Mucosa of rectum (tissue), 2 donors: Measurements from ENCODE around the gene C22orf31.

ENCODE experiments used
- H3K27ac ChIP-seq, 2 donors: one replicate each; pipeline ENCODE4 v1.7.0; 2013; ENCODE audit warnings: inconsistent platforms in 2 of 2, low read depth in 2 of 2, low read length in 2 of 2
- H3K27me3 ChIP-seq, 2 donors: one replicate each; pipeline ENCODE4 v1.7.0; 2013; ENCODE audit warnings: low read length in 2 of 2; ENCODE audit not compliant: control insufficient read depth in 2 of 2, insufficient read depth in 2 of 2
- H3K36me3 ChIP-seq, 2 donors: one replicate each; pipeline ENCODE4 v1.7.0; 2013; ENCODE audit warnings: low read length in 2 of 2; ENCODE audit not compliant: control insufficient read depth in 2 of 2, insufficient read depth in 2 of 2
- H3K4me1 ChIP-seq, 2 donors: one replicate each; pipeline ENCODE4 v1.7.0; 2013; ENCODE audit warnings: low read length in 2 of 2, mild to moderate bottlenecking in 1 of 2; ENCODE audit not compliant: control insufficient read depth in 2 of 2, insufficient read depth in 2 of 2
- H3K4me3 ChIP-seq, 2 donors: one replicate each; pipeline ENCODE4 v1.7.0; 2013; ENCODE audit warnings: low read length in 2 of 2
- H3K9ac ChIP-seq, 2 donors: one replicate each; pipeline ENCODE4 v1.7.0; 2013; ENCODE audit warnings: low read length in 2 of 2, low read depth in 1 of 2, mild to moderate bottlenecking in 1 of 2
- H3K9me3 ChIP-seq, 2 donors: one replicate each; pipeline ENCODE4 v1.7.0; 2013; ENCODE audit warnings: low read length in 2 of 2; ENCODE audit not compliant: control insufficient read depth in 2 of 2
- donor health status: healthy.
- donor health status: Normal muscosa, but diverticular disease.

Gene C22orf31

DNA sequence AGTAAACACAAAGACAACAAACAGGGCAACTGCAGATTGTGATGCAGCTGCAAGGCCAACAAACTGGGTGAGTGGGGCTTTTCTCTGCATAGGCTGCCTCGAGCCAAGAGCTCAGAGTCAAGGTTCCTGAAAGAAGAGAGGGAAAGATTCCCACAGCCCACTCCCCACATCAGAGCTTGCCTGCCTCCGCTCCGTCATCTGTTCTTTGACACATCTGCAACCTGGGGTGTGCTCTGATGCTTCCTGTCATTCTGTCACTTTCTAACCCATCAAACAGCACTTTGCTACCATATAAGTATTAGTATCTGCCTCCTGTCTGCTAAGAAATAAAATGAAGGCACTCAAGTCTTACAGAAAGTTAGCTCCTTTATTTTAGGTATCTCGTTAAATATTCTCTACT is 46.9 kb downstream of the C22orf31 start:
- H3K27ac ChIP-seq, result no peak overlapping the region
- peaks cover 0 to 2% of the 10 kb centered on the region in 2 donors for H3K36me3 ChIP-seq

GRCh38 chr22:29014293-29014692 is 47.3 kb downstream of the C22orf31 start:
- Histone ChIP-seq H3K36me3 (peaks cover 0 to 2% of the 10 kb centered on the region in 2 donors), H3K4me1 (peaks cover 7 to 23% of the 10 kb centered on the region in 2 donors), H3K27ac (no peak overlapping the region), H3K9me3 (no peaks in the 10 kb centered on the region), H3K9ac (no peak overlapping the region), H3K27me3 (no peaks in the 10 kb centered on the region), H3K4me3 (no peak overlapping the region)

More for the DNA sequence above, 46.9 kb downstream of the C22orf31 start:
- Histone ChIP-seq H3K9me3 (no peaks in the 10 kb centered on the region), H3K9ac (no peak overlapping the region), H3K4me3 (no peak overlapping the region), H3K27me3 (no peaks in the 10 kb centered on the region), H3K4me1 (peaks cover 7 to 23% of the 10 kb centered on the region in 2 donors)

DNA sequence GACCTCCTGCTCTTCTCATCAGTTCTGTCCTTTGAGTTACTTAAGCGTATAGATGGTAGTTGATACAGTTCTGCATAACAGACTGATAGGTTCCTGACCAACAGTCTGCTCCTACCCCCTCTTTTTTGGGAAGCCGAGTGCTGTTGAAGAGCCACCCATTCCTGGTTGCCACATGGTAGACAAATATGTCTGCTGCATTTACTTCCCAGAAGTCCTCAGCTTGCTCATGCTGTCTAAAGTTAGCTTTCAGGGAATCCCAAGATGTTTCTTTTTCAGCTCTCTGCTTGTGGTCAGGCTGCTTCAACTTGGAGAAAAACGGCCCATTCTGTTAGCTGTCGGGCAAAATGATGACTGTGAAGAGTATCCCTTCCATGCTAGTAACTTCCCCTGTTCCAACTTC is 48.7 kb downstream of the C22orf31 start:
- H3K4me1 ChIP-seq, result peaks cover 7 to 23% of the 10 kb centered on the region in 2 donors
- H3K9me3 ChIP-seq, result no peaks in the 10 kb centered on the region
- no peak overlapping the region for H3K4me3 ChIP-seq
- H3K9ac ChIP-seq, result no peak overlapping the region
- no peak overlapping the region for H3K27ac ChIP-seq
- H3K36me3 ChIP-seq, result peaks cover 0 to 2% of the 10 kb centered on the region in 2 donors
- H3K27me3 ChIP-seq, result no peaks in the 10 kb centered on the region

- Histone ChIP-seq H3K27ac (peak overlapping the region; percentile 25 to 27), H3K9me3 (no peaks in the 10 kb centered on the region), H3K36me3 (peaks cover 0 to 2% of the 10 kb centered on the region in 2 donors)
Observed at GRCh38 chr22:29012101-29012433, 49.6 kb downstream of the C22orf31 start.

DNA sequence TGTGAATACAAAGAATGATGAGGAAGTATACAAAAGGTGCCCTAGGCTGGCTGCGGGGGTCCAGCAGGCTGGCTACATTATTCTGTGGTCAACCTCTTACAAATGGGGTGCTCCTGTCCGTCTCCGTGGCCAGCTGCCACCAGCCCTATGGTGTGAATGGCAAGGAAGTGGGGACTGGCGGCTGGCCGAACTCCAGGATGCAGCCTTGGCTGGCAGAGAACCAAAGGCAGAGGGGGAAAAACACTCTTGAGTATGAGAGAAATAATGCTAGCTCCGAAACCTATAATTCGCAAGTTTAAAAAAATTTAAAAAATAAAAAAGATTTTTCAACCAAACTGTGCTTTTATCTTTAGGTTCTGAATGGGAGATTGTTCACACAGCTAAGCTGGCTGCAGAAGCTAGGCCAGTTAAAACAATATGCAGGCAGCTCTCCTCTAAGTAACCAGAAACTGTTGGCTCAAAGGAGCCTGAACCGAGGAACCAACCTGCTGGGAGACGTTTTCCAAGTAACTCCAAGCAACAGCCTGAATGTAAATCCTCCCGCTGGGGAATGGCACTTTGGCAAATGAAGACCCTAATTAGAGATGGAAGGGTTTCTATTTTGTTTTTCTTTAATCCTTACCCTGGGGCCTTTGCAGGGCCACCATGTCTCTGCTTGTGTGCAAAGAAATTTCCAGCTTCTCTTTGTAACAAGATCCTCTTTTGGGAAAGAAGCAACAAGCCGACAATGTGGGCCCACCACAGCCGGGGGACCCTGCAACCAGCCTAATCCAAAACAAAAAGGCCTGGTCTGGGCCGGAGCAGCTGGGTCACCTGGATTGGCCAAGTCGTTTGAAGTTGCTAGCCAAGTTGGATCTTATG is 50.2 kb downstream of the C22orf31 start:
- Histone ChIP-seq H3K9me3 (no peaks in the 10 kb centered on the region), H3K27me3 (no peaks in the 10 kb centered on the region), H3K4me3 (peak overlapping the region in 1 of 2 donors; percentile 42), H3K4me1 (peaks cover 7 to 19% of the 10 kb centered on the region in 2 donors), H3K36me3 (peaks cover 0 to 2% of the 10 kb centered on the region in 2 donors), H3K27ac (peak overlapping the region in 1 of 2 donors; percentile 25), H3K9ac (peak overlapping the region in 1 of 2 donors; percentile 34)

More at GRCh38 chr22:29012101-29012433, 49.6 kb downstream of the C22orf31 start:
- peak overlapping the region in 1 of 2 donors; percentile 42 for H3K4me3 ChIP-seq
- H3K9ac ChIP-seq, result peak overlapping the region in 1 of 2 donors; percentile 34
- no peaks in the 10 kb centered on the region for H3K27me3 ChIP-seq
- peaks cover 7 to 23% of the 10 kb centered on the region in 2 donors for H3K4me1 ChIP-seq

DNA sequence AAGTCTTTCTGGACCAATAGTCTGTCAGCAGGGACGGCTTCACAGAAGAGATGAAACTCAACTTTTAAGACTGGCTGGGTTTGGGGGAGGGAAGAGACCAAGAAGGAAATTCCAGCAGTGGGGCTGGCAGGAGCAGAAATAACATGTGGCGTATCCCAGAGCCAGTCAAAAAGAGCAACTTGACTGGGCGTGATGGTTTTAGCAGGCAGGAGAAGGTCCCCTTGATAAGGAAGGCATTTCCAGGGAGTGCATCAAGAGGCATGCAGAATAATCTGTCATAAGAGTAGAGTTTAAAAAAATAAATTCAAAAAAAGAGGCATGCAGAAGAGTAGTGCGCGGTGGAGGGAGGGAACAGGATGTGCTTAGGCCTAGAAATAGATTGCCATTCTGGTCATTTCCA is 52.5 kb downstream of the C22orf31 start:
- no peaks in the 10 kb centered on the region for H3K27me3 ChIP-seq
- H3K9me3 ChIP-seq, result no peaks in the 10 kb centered on the region
- no peak overlapping the region for H3K4me3 ChIP-seq
- no peaks in the 10 kb centered on the region for H3K36me3 ChIP-seq
- H3K27ac ChIP-seq, result no peak overlapping the region
- no peak overlapping the region for H3K9ac ChIP-seq
- peaks cover 17 to 25% of the 10 kb centered on the region in 2 donors for H3K4me1 ChIP-seq
